GM19238 (cell line): Measurements from ENCODE around the gene TXN.
"Not testable (repeated sequence)": the region's sequence is repeated elsewhere in the genome, so short reads cannot be mapped to it uniquely, and the experiment has no call there.

Experiments used
- DNase-seq: peaks from one replicate; pipeline ENCODE4 v3.0.0; 2011; ENCODE audit warnings: low spot score; ENCODE audit not compliant: insufficient read length

The TXN gene

DNA sequence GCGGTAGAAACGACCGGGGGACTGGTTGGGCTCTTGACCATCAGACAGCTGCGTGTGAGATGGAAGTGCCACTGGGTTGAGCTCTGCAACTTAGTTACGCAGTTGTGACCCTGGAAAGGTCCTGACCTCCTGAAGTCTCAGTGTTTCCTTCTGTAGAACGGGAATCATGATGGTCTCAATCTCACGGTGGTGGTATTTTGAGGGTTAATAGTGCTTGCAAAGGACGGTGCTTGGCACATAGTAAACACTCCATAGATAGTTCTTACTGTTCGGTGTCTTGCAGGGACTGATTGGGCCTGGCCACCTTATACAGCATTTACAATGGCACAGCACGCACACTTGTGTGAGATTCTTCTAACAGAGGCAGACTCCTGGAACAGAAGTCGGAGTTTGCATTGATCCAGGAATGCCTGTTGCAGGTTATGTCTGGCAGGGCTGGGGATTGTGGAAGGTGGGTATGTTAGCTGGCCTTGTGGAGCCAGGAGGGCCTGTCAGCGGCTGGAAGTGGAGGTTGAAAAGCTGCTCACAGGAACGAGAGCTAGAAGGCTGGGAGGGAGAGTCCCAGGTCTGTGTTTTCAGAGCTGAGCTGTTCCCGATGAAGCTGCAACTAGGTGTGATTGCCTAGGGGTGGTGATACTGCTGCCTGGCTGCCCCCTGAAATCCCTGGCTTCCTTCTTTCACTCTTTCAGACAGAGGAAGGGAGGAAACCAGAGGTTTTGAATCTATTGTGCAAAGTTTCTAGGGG is 962 bp upstream of the TXN start:
- no peak for DNase-seq

DNA sequence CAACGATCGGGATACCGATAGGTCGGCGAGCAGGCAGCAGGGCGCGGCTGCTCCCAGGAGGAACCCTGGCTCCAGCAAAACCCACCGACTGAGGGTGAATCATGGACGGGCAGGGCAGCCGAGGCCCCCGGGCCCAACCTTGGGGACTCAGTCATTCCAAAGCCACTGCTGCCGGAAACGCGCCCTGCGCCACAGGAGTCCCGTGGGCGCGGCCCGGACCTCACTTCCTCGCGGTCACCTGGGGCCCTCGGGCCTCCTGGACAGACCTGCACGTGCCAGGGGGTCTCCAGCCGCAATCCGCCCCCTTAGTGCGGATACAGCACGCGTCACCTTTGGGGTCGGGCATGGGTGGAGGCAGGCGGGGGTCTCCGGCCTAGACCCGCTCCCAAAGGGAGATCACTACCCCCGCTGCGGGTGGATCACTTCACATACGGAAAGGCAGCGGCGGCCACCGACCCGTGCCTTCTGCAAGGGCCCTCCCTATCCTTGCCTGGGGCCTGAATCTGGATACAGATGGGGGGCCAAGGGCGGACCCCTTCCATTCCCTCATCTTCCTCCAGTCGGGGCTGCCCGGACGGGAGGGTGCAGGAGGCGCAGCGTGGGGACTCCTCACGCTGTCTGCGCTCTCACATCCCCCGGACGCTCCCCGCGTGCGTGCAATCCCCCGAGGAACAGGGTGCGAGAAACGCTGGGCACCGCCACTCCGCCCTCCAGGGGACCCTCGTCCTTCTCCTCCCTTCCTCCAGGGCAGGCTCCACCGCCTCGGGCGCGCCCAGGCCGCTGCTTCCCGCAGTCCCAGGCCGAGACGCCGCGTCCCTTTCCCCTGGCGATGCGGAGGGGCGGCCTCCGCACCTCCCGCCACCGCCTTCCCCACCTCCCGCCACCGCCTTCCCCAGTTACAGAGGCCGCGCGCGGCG is 586 bp downstream of the TXN start:
- no peak for DNase-seq

DNA sequence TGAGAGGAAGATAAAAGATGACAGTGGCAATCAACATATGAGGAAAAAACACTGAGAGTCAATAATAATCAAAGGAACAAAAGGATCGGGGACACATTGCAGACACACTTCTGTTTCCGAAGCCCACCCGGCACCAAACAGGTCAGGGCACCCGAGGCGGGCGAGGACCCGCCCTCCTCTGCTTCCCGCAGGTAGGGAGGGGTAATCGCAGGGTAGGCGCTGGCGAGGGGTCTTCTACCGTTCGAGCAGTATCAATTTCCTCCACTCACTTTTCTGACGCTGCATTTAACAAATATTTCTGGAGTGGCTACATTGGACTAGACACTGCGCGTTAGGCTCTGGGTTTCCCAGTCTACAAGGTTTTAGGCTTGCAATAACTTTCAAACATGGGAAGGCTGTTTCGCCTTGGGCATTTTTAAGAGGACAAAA is 1.3 kb downstream of the TXN start:
- DNase-seq, result no peak

DNA sequence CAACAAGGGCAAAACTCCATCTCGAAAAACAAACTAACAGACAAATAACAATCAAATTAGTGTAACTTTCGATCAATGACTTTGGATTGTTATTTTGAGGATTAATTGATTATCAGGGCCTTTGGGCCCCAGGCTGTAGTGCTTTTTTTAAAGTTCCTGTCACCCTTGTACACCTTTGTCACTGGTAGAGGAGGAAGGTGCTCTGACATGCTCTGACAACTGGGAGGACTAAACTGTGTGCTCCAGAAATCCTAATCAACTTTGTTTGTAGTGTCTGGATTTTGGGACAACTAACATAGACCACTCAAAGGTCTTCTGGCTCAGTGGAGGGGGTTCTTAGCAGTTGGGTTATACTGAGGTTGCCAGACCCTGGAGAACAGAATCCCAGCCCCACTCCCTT is 1.8 kb downstream of the TXN start:
- no peak for DNase-seq

DNA sequence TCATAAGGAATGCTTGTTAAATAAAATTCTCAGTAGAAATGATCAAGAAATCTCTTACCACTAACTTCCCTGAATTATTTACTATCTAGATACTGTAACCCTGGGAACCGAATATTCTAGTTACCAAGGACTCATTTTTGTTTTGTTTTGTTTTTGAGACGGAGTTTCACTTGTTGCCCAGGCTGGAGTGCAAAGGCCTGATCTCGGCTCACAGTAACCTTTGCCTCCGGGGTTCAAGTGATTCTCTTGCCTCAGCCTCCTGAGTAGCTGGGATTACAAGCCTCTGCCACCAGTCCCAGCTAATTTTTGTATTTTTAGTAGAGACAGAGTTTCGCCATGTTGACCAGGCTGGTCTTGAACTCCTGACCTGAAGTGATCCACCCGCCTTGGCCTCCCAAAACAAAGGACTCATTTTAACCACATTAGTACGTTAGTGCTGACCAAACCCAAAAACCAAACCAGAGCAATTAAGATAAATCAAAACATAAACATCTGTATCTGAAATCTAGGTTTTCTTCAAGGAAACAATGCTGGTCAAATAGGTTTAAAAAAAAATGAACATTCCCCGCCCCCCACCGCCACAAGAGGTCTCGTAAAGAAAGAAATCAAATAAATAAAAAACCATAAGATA is 3.7 kb downstream of the TXN start:
- DNase-seq, result no peak

DNA sequence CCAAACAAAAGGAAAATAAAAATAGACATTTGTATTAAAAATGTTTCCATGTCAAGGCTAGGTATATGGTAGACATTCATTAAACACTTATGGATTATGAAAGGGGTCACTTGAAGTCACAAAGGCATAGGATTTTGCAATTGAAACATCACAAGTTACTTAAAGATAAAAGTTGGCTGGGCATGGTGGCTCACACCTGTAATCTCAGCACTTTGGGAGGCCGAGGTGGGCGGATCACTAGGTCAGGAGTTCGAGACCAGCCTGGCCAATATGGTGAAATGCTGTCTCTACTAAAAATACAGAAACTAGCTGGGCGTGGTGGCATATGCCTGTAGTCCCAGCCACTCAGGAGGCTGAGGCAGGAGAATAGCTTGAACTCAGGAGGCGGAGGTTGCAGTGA is 4.5 kb downstream of the TXN start:
- DNase-seq, result not testable (repeated sequence)

DNA sequence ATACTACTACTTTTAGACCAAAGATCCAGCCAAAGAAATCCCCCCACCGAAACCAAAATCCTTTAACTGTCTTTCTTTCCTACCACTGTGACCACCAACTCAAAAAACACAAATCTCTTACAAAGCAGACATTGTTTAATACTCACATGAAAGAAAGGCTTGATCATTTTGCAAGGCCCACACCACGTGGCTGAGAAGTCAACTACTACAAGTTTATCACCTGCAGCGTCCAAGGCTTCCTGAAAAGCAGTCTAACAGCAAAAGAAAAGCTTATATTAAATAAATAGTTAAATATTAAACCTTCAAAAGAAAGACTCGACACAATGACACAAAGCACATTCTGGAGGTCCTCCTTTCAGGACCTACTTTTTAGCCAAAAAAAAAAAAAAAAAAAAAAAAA is 5.1 kb downstream of the TXN start:
- no peak for DNase-seq

DNA sequence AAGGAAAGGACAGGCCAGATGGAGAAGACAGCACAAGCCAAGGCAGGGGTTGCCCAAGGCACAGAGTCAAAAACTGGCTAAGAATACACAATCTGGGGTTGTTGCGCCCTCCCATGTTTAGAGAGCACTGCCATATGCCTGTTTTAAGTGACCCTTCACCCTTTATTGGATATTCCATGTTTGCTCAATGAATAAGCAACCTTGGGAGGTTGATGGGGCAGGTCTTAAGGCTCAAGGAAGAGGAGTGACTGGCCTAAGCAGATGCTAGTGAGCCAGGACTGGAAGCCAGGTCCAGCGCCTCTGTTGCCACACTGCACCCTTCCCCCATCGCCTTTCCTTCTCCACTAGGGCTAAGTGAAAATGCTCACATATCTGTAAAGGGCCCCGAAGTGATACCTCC is 6.7 kb downstream of the TXN start:
- DNase-seq, result no peak

DNA sequence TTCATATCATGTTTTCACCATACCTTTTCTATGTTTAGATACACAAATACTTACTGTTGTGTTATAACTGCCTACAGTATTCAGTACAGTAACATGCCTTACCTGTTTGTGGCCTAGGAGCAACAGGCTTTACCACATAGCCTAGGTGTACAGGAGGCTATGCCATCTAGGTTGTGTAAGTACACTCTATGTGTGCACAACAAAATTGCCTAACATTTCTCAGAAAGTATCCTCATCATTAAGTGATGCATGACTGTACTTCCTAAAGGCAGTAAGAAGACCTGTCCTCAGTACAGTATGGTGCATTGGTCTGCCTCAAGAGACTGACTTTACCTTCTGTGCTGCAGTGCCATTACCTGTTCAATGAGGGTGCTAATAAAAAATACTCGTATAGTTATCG is 7.9 kb downstream of the TXN start:
- DNase-seq, result no peak

DNA sequence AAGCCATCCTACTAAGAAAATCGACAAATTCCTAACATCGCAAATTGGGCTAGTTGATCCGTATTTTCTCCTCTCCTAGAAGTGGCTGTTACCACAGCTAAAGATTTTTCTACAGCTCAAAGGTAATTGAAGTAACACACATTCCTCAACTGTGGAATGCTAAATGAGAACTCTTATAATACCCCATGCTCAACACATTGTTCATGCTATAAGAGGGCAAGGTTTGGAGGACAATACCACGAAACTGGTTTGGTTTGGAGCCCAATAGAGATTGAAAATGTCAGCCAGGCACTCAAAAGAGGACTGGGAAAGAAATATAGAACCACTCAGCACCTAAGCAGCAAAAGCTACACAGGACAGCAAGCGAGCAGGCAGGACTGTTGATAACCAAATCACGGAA is 10.1 kb downstream of the TXN start:
- DNase-seq, result no peak

DNA sequence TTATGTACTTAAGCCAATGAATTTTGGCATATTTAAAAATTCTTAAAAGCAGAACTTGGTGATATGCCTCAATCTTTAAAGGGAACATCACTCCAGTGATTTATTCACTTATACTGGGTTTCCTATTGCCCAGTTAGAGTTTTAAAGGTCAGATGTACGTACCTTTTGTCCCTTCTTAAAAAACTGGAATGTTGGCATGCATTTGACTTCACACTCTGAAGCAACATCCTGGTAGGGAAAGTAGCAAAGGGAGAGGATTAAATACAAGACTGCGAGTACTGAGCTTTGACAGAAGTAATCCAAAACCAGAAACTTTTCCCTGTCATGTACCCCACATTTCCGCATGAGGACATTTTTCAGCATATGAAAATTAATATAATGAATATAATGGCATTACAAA is 11.7 kb downstream of the TXN start:
- no peak for DNase-seq

DNA sequence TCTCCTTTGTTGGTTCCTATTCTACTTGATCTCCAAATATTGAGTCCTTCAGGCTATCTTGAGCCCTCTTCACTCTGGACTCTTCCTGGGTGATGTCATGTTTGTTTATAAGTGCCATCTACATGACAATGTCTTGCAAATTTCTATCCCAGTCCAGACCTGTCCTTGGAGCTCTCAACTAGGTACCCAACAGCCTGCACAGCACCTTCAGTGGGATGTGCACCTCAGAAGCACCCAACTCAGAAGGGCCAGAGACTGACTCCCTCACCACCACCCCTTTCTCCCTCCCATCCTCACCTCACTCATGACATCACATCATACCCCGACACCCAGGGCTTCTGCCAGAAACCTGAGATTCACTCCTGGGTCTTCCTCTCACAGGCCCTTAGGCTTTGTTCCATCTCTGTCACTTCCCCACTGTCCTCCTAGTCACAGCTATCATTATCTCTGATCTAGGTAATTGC is 14.4 kb downstream of the TXN start:
- no peak for DNase-seq

DNA sequence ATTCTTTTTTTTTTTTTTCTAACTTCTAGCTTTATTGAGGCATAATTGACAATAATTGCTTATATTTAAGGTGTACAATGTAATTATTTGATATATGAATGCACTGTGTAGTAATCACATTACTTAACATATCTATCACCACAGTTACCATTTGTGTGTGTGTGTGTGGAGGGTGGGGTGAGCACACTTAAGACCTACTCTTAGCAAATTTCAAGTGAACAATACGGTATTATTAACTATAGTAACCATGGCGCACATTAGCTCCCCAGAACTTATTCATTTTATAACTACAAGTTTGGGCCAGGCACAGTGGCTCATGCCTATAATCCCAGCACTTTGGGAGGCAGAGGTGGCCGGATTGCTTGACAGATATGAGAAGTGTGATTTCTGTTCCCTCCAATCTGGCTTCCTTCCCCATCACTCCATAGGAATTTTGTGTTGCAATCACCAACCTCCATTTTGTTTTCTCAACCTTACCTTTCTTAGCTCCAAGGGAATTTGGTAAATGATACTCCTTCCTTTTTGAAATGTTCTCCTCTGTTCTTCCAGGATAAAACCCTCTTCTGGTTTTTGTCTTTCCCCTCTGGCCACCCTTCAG is 14.9 kb downstream of the TXN start:
- DNase-seq, result no peak

DNA sequence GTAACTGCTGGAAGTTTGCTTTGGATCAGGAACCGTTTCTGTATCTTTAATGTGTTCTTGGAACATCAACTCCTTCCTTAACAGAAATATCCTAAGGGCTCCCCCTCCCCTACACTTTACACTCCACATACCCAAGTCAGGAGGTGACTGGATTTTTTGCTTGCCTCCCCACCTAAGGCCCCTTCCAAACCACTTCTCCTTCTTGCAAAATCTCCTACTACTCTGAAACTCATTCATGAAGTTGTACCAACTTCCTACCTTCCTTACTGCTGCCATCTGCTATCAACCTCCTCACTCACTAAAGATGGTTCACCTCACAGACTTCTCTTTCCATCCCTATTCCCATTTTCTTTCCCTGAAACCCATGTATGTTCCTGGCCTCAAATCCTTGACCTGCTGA is 16.1 kb downstream of the TXN start:
- DNase-seq, result no peak

DNA sequence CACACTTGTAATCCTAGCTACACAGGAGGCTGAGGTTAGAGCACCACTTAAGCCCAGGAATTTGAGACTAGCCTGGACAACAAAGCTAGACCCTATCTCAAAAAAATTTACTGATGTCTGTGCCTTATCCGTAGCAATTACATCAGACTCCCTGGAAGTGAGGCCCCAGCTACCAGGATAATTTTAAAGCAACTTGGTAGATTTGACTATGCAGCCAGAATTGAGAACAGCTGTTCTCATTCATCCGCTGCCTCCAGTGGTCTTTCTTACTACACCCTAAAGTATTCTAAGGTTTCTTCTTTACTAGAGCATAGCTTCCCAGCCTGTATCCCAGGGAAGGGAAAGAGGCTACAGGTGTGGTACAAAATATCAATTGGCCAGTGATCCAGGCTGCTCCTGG is 28.0 kb downstream of the TXN start:
- DNase-seq, result no peak

DNA sequence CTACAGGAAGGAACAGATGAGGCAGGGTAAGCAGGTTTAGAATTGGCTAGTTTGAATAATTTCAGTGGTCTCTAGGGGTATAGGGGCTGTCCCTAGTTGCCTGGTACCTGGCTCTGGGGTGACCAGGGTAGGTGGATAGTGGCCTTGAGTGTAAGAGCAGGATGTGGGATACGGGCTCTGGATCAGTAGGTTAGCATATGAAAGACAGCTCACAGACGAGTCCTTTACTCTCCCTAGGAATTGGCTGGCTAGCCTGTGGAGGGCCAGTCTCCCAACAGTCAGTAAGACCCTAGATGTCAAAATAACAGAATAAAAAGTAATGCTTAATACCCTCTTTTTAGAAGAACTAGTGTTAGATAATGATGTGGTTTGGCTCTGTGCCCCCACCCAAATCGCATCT is 31.7 kb downstream of the TXN start:
- no peak for DNase-seq

DNA sequence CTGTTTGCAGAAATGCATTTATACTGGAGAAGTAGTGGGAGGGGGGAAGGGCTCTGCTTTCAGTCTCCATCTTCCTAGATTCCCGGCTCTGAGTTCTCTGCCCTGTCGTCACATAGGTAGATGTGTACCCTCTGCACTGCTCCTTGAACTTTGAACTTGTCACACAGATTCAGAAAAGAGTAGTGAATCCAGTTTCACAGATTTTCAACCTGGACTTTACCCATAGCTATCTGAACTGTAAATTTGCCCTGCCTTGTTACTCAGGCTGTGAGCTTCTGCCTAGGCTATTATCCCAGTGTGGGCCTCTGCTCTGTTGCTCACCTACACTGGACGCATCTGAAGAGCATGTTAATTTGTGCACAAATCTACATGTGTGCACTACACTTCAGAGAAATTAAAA is 35.5 kb downstream of the TXN start:
- DNase-seq, result no peak

DNA sequence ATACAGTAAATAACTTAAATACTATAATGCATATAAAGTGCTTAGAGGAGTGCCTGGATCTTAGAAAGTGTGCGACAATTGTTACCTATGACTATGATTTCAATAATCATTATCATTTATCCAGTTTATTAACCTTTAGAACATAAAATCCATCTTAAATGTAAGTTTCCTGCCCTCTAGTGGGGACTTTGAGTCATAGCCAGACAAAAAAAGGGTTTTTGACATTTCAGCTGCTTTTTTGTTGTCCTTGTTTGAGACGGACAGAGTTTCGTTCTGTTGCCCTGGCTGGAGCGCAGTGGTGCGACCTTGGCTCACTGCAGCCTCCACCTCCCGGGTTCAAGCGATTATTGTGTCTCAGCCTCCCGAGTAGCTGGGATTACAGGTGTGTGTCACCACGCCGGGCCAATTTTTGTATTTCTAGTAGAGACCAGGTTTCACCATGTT is 38.6 kb downstream of the TXN start:
- DNase-seq, result no peak

DNA sequence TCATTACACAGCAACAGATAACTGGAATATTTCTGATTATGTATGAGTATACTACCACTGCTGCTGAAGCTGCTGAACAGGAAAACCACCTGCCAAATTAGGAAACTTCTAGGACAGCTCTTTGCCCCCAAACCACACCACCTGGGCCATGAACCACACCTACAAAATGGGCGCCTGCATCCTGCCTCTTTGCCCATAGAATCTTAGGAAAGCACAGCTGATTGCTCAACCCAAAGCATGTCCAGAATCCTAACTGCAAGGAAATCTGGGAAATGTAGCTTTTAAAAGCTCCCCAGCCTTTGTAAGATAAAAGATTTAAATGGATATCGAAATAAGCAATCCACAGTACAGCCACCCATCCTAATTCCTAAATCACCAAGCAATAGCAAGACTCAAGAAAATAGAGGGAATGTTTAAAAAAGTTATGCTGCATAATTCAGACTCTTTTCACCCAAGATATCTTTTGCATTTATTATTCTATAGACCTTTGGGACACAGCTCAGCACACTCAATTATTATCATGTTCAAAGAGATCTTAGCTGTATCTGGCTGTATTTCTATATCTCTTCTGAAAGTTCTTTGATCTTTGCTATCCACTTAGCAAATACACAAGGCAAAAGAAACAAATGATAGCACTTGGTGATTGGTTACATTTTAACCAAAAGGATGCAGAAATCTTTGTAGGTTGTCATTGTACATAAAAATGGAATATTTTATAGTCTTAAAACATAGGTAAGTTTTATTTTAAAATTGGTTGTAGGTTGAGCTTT is 41.5 kb downstream of the TXN start:
- DNase-seq, result no peak

DNA sequence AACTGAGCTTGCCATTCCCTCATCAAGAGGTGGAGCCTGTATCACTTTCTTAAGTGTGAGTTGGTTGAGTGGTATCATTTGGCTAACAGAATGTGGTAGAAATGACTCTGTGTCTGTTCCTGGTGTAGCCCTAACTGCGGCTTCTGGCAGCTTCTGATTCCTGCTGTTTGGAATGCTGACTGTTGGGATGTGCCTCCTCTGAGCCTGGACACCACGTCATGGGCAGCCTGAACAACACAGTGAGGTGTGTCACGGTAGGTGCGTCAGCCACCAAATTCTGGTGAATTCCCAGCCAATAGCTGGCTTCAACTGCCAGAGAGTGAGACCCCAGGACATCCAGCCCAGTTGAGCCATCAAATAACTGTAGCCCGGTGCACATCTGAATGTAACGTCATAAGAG is 42.2 kb downstream of the TXN start:
- no peak for DNase-seq
